Liver (tissue), 9 donors: Measurements from ENCODE around the gene MAP1S. TPM values are rescaled to one million over a fixed set of nuclear protein-coding genes. Genes with fewer than 3 reads are reported as not detected.

Experiments
- DNase-seq: peaks from one replicate; pipeline ENCODE4 v3.0.0-alpha.2; 2017; ENCODE audit warnings: low spot score
- H3K27ac ChIP-seq, 2 donors: one replicate each; pipeline ENCODE4 v1.7.0; 2013; ENCODE audit warnings: inconsistent platforms in 2 of 2, low read length in 2 of 2, control low read depth in 1 of 2, low read depth in 1 of 2, mild to moderate bottlenecking in 1 of 2
- H3K27me3 ChIP-seq, 4 donors: one replicate each; pipeline versions ENCODE4 v1.6.1 to v1.7.0; 2013; ENCODE audit warnings: low read length in 3 of 4, inconsistent platforms in 1 of 4, mild to moderate bottlenecking in 1 of 4, moderate library complexity in 1 of 4; ENCODE audit not compliant: control insufficient read depth in 4 of 4, insufficient read depth in 4 of 4
- H3K36me3 ChIP-seq, 4 donors: one replicate each; pipeline versions ENCODE4 v1.6.1 to v1.7.0; 2013; ENCODE audit warnings: low read length in 3 of 4, mild to moderate bottlenecking in 3 of 4, low read depth in 1 of 4, moderate library complexity in 1 of 4; ENCODE audit not compliant: control insufficient read depth in 4 of 4, insufficient read depth in 3 of 4
- H3K4me1 ChIP-seq, 4 donors: one replicate each; pipeline versions ENCODE4 v1.6.1 to v1.7.0; 2013; ENCODE audit warnings: low read length in 3 of 4, mild to moderate bottlenecking in 3 of 4, moderate library complexity in 1 of 4; ENCODE audit not compliant: control insufficient read depth in 4 of 4, insufficient read depth in 4 of 4
- H3K4me3 ChIP-seq, 3 donors: one replicate each; pipeline versions ENCODE4 v1.6.1 to v1.7.0; 2013; ENCODE audit warnings: low read length in 3 of 3, control low read depth in 1 of 3, low read depth in 1 of 3, mild to moderate bottlenecking in 1 of 3
- H3K9ac ChIP-seq, 2 donors: one replicate each; pipeline ENCODE4 v1.7.0; 2013; ENCODE audit warnings: low read length in 2 of 2, mild to moderate bottlenecking in 2 of 2, moderate library complexity in 2 of 2, control low read depth in 1 of 2, low read depth in 1 of 2
- H3K9me3 ChIP-seq, 4 donors: one replicate each; pipeline versions ENCODE4 v1.6.1 to v1.7.0; 2013; ENCODE audit warnings: low read length in 3 of 4; ENCODE audit not compliant: control insufficient read depth in 4 of 4
- CTCF ChIP-seq: fragments of 150-350 bp; IDR thresholded peaks from 2 replicates; pipeline ENCODE4 v1.5.1; 2017; ENCODE audit warnings: improper control_type of control experiment, low read depth, low read length; ENCODE audit not compliant: missing input control
- EGR1 ChIP-seq, 2 donors: IDR thresholded peaks; 2 replicates each; pipeline ENCODE4 v1.6.1; 2016 to 2018; ENCODE audit warnings: antibody characterized with exemption in 2 of 2, low read depth in 2 of 2
- FOXA1 ChIP-seq: IDR thresholded peaks from 2 replicates; pipeline ENCODE4 v1.6.1; 2016; ENCODE audit warnings: antibody characterized with exemption
- FOXA2 ChIP-seq: IDR thresholded peaks from 2 replicates; pipeline ENCODE4 v1.6.1; 2016; ENCODE audit warnings: antibody characterized with exemption
- HNF4A ChIP-seq, 2 donors: conservative IDR thresholded peaks; 2 replicates each; pipeline ENCODE4 v1.6.1; 2016; ENCODE audit warnings: antibody characterized with exemption in 2 of 2, mild to moderate bottlenecking in 2 of 2
- JUND ChIP-seq, 2 donors: IDR thresholded peaks; 2 replicates each; pipeline ENCODE4 v1.6.1; 2016; ENCODE audit warnings: antibody characterized with exemption in 2 of 2
- MAX ChIP-seq: IDR thresholded peaks from 2 replicates; pipeline ENCODE4 v1.6.1; 2016; ENCODE audit warnings: antibody characterized with exemption
- NR2F2 ChIP-seq: IDR thresholded peaks from 2 replicates; pipeline ENCODE4 v1.6.1; 2016; ENCODE audit warnings: antibody characterized with exemption
- RAD21 ChIP-seq, 2 donors: IDR thresholded peaks; 2 replicates each; pipeline ENCODE4 v1.6.1; 2016; ENCODE audit warnings: antibody characterized with exemption in 2 of 2, mild to moderate bottlenecking in 2 of 2
- RXRA ChIP-seq, 2 donors: IDR thresholded peaks; 2 replicates each; pipeline ENCODE4 v1.6.1; 2017 to 2018; ENCODE audit warnings: antibody characterized with exemption in 2 of 2, mild to moderate bottlenecking in 1 of 2
- SP1 ChIP-seq: IDR thresholded peaks from 2 replicates; pipeline ENCODE4 v1.6.1; 2018; ENCODE audit warnings: antibody characterized with exemption, mild to moderate bottlenecking
- TAF1 ChIP-seq: conservative IDR thresholded peaks from 2 replicates; pipeline ENCODE4 v1.6.1; 2016; ENCODE audit warnings: antibody characterized with exemption, mild to moderate bottlenecking
- WGBS: extraction: QIAGEN DNeasy Blood & Tissue Kit; methylation state at CpG from one replicate; pipeline ENCODE4 v1.1.7; 2013; 5-methylcytosine and 5-hydroxymethylcytosine counted together
- polyA plus RNA-seq, 2 donors: library from polyadenylated mRNA; stranded (reverse) in 1 of 2; unstranded in 1 of 2; fragments of 200-250 nt in 1 of 2; fragments of >200 nt in 1 of 2; fragmentation: Nextera tagmentation in 1 of 2; extraction: Ambion mirVana in 1 of 2; gene quantifications; one replicate each; pipeline versions ENCODE4 v1.2.1 to v1.2.3, GENCODE V29; 2013 to 2015
- total RNA-seq, 2 donors: library from RNA; depleted of rRNA; stranded (reverse); fragments of >200 nt; gene quantifications; one replicate each; pipeline ENCODE4 v1.2.3, GENCODE V29; 2014
- TF ChIP-seq, protein P1 (sequence below): IDR thresholded peaks from 2 replicates; pipeline ENCODE4 v1.6.1; 2016; ENCODE audit warnings: antibody characterized with exemption, mild to moderate bottlenecking
- TF ChIP-seq, protein P2 (sequence below): IDR thresholded peaks from 2 replicates; pipeline ENCODE4 v1.6.1; 2016; ENCODE audit warnings: antibody characterized with exemption
- TF ChIP-seq, protein P3 (sequence below): IDR thresholded peaks from 2 replicates; pipeline ENCODE4 v1.6.1; 2016; ENCODE audit warnings: antibody characterized with exemption
- donor health status: healthy.
- donor health status: healthy.
- donor health status: healthy.
- donor health status: healthy.
- donor health status: healthy.

MAP1S gene
- total and polyA plus RNA-seq, 4 donors: 8.2 to 20.3 (median 10.6) TPM

DNA sequence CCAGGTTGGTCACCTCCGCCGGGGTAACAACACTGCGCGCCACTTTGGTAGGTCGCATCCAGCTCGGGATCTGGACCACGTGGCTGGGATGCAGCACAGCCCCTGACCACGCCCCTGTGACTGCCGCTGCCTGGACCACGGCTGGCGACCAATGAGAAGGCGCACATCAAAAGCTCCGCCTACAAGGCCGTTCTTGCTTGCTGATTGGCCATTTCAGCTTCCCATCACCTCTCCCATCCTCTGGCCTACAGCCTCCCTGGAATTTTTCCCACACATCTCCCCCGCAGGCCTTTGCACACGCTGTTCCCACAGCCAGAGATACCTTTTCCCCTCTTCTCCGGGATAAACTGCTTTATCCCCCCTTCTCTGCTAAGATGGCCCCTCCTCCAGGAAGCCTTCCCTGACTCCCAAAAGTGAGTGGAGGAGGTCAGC, 12.5 kb upstream of the MAP1S start:
- no peaks in the 10 kb centered on the region for H3K4me1 ChIP-seq
- H3K36me3 ChIP-seq: no peaks in the 10 kb centered on the region
- no peak overlapping the region for H3K4me3 ChIP-seq
- WGBS: 25% methylated on average over 17 of the region's 17 CpGs
- H3K9me3 ChIP-seq: no peaks in the 10 kb centered on the region
- DNase-seq: no peak
- H3K27ac ChIP-seq: no peak overlapping the region
- peaks cover 0 to 2% (median 0%) of the 10 kb centered on the region in 4 donors for H3K27me3 ChIP-seq
- TF ChIP-seq FOXA2 (no peak), HNF4A (conservative IDR thresholded peaks at IDR 0.05) (no peak), FOXA1 (no peak), MAX (no peak), CTCF (no peak)
- TF ChIP-seq, protein P1, sequence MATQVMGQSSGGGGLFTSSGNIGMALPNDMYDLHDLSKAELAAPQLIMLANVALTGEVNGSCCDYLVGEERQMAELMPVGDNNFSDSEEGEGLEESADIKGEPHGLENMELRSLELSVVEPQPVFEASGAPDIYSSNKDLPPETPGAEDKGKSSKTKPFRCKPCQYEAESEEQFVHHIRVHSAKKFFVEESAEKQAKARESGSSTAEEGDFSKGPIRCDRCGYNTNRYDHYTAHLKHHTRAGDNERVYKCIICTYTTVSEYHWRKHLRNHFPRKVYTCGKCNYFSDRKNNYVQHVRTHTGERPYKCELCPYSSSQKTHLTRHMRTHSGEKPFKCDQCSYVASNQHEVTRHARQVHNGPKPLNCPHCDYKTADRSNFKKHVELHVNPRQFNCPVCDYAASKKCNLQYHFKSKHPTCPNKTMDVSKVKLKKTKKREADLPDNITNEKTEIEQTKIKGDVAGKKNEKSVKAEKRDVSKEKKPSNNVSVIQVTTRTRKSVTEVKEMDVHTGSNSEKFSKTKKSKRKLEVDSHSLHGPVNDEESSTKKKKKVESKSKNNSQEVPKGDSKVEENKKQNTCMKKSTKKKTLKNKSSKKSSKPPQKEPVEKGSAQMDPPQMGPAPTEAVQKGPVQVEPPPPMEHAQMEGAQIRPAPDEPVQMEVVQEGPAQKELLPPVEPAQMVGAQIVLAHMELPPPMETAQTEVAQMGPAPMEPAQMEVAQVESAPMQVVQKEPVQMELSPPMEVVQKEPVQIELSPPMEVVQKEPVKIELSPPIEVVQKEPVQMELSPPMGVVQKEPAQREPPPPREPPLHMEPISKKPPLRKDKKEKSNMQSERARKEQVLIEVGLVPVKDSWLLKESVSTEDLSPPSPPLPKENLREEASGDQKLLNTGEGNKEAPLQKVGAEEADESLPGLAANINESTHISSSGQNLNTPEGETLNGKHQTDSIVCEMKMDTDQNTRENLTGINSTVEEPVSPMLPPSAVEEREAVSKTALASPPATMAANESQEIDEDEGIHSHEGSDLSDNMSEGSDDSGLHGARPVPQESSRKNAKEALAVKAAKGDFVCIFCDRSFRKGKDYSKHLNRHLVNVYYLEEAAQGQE: no peak
- TF ChIP-seq, protein P2, sequence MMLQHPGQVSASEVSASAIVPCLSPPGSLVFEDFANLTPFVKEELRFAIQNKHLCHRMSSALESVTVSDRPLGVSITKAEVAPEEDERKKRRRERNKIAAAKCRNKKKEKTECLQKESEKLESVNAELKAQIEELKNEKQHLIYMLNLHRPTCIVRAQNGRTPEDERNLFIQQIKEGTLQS: no peak
- H3K9ac ChIP-seq: no peak overlapping the region

GRCh38 chr19:17711851-17712250, 7.4 kb upstream of the MAP1S start:
- no peak for DNase-seq
- Histone ChIP-seq H3K9ac (no peak overlapping the region), H3K9me3 (no peaks in the 10 kb centered on the region), H3K27ac (no peak overlapping the region), H3K4me1 (no peaks in the 10 kb centered on the region), H3K4me3 (no peak overlapping the region), H3K36me3 (no peaks in the 10 kb centered on the region), H3K27me3 (no peaks in the 10 kb centered on the region)
- WGBS: 69% methylated on average over 6 of the region's 6 CpGs
- TF ChIP-seq SP1 (no peak), EGR1 (IDR thresholded peaks at IDR 0.05; ENCODE audit: low read depth in 2 of 2) (no peak), HNF4A (conservative IDR thresholded peaks at IDR 0.05) (no peak), CTCF (no peak), FOXA2 (no peak), JUND (IDR thresholded peaks at IDR 0.05) (no peak), RXRA (IDR thresholded peaks at IDR 0.05) (no peak), NR2F2 (no peak), TAF1 (no peak), RAD21 (IDR thresholded peaks at IDR 0.05) (no peak), FOXA1 (no peak), MAX (no peak)
- TF ChIP-seq, protein P1: no peak
- TF ChIP-seq, protein P3, sequence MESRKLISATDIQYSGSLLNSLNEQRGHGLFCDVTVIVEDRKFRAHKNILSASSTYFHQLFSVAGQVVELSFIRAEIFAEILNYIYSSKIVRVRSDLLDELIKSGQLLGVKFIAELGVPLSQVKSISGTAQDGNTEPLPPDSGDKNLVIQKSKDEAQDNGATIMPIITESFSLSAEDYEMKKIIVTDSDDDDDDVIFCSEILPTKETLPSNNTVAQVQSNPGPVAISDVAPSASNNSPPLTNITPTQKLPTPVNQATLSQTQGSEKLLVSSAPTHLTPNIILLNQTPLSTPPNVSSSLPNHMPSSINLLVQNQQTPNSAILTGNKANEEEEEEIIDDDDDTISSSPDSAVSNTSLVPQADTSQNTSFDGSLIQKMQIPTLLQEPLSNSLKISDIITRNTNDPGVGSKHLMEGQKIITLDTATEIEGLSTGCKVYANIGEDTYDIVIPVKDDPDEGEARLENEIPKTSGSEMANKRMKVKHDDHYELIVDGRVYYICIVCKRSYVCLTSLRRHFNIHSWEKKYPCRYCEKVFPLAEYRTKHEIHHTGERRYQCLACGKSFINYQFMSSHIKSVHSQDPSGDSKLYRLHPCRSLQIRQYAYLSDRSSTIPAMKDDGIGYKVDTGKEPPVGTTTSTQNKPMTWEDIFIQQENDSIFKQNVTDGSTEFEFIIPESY: no peak
- TF ChIP-seq, protein P2: no peak
